Fibroblast of mammary gland (primary cell): ENCODE data around the gene EZR.

Experiments
- DNase-seq: peaks from one replicate; pipeline ENCODE4 v3.0.0-alpha.2; 2010; ENCODE audit warnings: low read depth
- H3K4me3 ChIP-seq: 2 replicates; pipeline ENCODE4 v1.5.1; 2011; ENCODE audit warnings: low read depth, mild to moderate bottlenecking, low read length, moderate library complexity; ENCODE audit not compliant: control insufficient read depth
- TF ChIP-seq, protein P1 (sequence below): conservative IDR thresholded peaks from 2 replicates; pipeline ENCODE4 v1.5.1; 2011; ENCODE audit warnings: low read depth, low read length, inconsistent platforms; ENCODE audit not compliant: control insufficient read depth, insufficient read depth

Gene EZR

DNA sequence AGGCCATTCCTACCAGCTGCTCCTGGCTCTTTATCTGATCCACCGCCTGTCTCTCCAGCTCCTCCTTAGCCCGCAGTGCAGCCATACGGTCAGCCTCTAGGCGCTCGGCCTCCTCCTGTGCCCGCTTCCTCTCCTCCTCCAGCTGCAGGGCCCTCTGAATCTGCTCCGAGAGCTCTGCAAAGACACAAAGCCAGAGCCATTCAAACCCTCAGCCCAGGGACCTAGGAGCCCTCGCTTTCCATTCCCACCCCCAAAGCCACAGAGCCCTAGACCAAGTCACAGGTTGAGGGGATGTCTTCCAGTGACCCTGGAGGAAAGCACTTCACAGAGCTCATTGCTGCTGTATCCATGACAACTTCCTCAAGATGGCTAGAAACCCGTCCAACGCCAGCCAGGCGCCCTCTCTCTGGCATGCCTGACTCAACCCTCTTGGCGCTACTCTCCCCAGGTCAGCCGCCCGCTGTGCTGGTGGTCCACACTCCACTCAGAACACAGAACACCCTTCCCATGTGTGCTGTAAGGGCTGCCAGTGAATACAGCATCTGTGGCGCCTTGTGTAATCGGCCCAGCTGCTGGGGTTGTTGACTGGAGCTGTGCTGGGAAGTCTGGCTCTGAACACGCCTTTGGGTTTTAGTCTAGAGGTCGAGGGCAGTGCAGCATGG lies 49.3 kb downstream of the EZR start:
- no peak for DNase-seq
- no peak overlapping the region for H3K4me3 ChIP-seq
- TF ChIP-seq, protein P1, sequence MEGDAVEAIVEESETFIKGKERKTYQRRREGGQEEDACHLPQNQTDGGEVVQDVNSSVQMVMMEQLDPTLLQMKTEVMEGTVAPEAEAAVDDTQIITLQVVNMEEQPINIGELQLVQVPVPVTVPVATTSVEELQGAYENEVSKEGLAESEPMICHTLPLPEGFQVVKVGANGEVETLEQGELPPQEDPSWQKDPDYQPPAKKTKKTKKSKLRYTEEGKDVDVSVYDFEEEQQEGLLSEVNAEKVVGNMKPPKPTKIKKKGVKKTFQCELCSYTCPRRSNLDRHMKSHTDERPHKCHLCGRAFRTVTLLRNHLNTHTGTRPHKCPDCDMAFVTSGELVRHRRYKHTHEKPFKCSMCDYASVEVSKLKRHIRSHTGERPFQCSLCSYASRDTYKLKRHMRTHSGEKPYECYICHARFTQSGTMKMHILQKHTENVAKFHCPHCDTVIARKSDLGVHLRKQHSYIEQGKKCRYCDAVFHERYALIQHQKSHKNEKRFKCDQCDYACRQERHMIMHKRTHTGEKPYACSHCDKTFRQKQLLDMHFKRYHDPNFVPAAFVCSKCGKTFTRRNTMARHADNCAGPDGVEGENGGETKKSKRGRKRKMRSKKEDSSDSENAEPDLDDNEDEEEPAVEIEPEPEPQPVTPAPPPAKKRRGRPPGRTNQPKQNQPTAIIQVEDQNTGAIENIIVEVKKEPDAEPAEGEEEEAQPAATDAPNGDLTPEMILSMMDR = no peak

DNA sequence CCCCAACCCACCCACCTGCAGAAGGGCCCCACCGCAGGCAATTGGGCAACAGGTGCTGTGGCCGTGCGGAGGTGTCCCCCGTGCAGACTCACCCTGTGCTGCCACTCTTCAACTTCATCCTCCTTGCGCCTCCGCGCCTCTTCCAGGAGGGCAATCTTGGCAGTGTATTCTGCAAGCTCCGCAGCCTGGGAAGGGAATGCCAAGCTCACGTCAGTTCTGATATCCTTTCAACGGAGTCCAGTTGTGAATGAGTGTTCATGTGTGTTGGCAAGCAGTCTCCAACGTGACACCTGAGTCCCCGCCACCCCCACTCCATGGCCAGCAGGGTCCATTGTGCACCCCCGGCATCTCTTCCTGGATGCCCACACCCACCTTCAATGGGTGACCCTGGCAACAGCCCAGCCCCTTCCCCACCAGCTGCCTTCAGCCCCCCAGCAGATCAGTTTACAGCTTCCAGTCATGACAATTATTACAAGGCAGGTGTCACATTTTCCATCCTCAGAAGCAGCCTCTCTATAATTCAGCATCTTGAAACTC lies 49.9 kb downstream of the EZR start:
- H3K4me3 ChIP-seq = no peak overlapping the region
- TF ChIP-seq, protein P1 = no peak
- DNase-seq = no peak

DNA sequence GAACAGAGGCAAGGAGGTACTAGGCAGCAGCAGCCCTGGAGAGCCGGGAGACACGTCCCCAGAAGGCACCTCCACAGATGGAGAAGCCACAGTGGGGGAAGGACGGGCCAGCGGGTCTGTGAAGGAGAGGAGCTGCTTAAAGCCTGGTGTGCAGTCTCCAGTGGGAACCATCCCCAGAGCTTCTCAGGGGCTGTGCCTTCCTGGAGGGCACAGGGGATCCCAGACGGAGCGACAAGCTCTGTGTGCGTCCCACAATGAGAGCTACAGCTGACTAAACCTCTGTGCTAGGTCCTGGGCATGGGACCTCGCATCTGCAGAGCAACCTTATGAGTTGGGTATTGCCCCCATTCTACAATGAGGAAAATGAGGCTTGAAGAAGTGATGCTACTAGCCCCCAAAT lies 50.7 kb downstream of the EZR start:
- TF ChIP-seq, protein P1 = no peak
- H3K4me3 ChIP-seq = no peak overlapping the region
- DNase-seq = no peak

DNA sequence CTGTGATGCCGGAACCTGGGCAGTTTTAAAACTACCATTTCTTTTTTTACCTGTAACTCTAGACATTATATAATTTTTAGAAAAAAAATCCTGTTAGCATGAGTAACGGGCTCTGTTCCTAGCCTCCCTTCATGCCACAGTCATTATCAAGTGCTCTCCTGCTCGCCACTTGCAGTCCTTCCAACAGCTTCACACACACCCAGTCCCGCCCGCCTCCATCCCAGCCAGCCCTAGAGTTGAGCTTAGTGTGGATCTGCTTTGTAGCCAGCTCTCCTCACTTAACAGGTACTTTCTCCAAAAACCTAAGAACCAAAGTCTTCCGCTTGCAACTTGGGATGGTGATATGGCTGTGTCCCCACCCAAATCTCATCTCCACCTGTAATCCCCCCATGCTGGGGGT lies 51.5 kb downstream of the EZR start:
- H3K4me3 ChIP-seq = no peak overlapping the region
- TF ChIP-seq, protein P1 = no peak
- DNase-seq = no peak

DNA sequence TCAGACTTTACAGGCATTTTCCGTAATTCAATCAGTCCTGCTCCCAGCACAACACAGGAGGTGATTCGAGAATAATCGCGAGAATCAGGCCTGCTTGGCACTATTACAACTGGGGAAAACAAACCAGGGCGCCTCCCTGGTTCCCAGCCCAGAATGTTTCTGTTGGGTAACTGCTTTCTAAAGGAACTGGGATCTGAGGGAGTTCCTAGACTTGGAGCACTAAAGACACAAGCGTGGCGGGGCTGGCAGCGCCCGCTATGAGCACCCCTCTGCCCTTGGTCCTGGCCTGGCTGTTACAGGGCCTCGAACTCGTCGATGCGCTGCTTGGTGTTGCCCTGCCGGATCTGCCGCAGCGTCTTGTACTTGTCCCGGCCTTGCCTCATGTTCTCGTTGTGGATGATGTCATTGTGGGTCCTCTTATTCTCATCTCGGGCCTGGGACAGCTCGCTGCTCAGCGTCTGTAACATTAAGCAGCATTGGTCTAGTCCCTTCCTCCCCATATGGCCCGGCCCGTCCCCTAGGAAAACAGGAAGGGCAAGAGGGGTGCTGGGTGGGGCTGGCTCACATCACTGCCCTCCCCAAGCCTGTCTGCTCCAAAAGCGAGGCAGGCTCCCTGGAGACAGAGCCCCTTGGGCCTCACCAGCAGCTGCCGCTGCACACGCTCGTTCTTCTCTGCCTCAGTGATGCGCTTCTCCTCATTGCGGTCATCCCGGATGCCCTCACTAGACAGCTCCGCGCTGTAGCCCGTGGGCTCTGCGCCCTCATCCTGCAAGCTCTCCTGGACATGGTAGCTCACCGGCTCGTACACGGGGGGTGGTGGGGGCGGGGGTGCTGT lies 52.3 kb downstream of the EZR start:
- no peak overlapping the region for H3K4me3 ChIP-seq
- DNase-seq = no peak
- TF ChIP-seq, protein P1 = no peak

DNA sequence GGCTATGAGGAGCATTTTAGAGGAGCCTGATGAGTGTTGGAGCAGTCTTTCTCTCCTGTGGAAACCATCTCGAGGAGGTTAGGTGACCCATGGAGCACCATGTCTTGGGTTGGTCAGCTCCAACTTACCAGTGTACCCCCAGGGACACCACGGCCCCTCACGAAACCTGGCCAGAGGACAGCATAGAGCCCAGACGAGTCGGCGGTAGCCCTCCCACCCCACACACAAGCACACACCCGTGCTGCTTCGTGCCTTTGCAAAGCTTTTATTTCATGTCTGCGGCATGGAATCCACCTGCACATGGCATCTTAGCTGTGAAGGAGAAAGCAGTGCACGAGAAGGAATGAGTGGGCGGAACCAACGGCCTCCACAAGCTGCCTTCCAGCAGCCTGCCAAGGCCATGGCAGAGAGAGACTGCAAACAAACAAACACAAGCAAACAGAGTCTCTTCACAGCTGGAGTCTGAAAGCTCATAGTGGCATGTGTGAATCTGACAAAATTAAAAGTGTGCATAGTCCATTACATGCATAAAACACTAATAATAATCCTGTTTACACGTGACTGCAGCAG lies 53.6 kb downstream of the EZR start:
- no peak overlapping the region for H3K4me3 ChIP-seq
- TF ChIP-seq, protein P1 = no peak
- no peak for DNase-seq
